ENCODE results near the gene ADH5.
"Not testable (repeated sequence)": the region's sequence is repeated elsewhere in the genome, so short reads cannot be mapped to it uniquely, and the experiment has no call there.

ADH5 gene

DNA sequence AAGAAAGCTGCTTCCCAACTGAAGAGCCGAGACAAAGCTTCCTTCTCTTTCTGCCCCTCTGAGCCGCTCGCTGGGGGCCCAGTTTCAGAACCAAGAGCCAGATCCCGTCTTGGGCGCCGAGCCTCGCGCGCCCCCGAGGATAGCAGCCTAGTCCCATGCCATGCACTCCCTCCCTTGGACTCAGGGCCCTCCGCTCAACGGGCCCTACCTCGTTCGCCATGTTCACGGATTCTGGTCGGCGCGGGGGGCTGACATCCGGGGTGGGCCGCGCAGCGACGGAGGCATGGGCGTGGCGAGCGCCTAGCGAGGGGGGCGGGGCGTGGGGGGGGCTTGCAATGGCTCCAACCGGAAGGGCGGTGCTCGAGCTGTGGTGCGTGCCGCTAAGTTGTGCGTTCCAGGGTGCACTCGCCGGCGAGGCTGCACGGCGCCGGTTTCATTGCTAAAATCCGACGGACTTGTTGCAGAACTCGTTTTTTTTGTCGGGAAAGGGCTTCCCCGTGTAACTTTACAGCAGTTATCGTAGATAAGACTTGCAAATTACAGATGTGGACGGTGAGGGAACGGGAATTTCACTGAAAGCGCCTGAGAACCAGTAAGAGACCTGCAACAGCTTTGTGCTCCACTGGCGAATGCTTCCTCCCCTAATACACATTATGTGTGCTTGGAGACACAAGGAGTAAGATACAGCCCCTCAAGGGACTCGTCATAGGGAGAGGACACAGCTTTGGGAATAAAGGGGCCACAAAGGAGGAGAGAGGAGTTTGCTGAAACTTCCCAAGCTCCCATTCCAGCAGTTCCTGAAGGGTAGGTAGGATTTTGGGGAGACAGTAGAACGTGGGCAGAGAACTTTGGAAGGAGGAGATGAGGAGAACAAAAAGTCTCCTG, at the start of gene ADH5:
Gene ADH5 (minus strand): TSS at position 308 of the 885 bp plus-strand sequence. CDS start 88 bp downstream, at position 220.
- DNase-seq = peak; percentile 51

GRCh38 chr4:99136329-99136728, 47.7 kb upstream of the ADH5 start:
- DNase-seq = no peak

DNA sequence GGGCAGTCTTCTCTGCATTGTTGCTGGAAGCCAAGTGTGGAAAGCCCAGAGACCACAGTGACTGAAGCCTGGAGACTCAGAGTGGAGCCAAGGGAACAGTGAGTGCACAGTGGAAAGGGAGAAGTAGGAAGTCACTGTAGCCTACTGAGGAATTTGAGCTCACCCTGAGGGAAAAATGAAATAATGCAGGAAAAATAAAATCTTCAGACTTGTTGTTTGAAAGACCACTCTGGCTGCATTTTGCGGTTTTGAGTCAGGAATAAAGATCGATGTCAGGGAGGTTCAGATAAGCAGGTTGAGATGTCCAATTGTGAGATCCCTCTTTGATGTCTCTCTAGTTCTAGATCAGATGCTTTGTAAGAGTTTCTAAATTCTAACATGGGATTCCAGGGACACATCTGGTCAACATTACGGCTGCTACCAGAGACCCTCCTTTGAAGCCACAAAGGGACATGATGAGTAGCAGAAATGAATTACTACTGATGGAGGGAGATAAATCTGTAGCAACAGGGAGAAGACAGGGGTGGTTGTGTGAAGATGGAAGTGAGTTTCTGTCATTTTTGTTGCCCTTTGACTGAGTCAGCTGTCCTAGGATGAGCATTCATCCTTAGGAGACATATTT, 47.1 kb upstream of the ADH5 start:
- no peak for DNase-seq

GRCh38 chr4:99134586-99134985, 46.0 kb upstream of the ADH5 start:
- DNase-seq = no peak

DNA sequence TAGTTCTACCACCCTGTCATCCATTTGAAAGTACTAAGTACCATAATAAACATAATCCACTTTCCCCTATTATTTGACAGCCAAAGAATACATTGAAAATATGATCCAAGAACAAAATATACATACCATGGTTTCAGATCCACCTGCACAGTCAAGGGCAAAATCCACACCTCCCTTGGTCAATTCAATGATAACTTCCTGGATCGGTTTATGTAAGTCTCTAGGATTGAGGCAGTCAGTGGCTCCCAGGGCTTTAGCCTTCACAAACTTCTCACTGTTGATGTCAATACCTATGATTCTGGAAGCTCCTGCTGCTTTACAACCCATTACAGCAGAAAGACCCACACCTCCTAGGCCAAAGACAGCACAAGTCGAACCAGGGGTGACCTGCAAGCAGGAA, 42.8 kb upstream of the ADH5 start:
- DNase-seq = no peak

DNA sequence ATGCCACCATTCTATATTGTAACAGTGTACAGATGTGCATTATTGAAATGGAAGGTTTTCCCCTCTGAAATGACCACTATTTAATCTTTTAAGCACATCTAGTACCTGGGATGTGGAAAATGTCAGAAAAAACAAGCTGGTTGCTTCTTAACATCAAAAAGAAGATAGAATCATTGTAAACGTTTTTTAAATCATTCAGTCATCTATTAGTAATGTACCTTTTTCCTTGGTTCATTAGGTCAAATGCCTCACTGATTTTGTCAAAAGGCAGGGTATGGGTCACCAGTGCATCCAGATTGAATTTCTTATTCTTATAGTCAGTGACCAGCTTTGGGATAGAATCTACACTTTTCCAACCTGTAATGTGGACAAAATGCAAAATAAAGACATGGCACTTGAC, 37.8 kb upstream of the ADH5 start:
- no peak for DNase-seq

DNA sequence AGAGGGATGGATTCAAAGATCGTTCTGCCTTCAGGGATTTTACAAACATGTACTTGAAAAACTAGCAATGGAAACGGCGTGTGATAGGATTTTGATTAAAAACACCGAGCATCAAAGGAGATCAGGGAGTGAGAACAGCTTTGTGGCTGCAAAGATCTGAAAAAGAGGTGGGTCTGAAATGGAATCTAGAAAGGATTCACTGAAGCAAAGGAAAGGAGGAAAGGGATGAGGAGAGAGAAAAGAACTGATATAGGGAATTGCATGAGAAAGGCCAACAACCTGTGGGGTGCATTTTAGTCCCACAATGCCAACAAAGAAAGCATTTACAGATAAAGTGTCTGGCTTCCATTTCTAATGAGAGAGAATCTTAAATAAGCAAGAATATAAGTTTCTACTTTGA, 32.4 kb upstream of the ADH5 start:
- no peak for DNase-seq

GRCh38 chr4:99120501-99120900, 31.9 kb upstream of the ADH5 start:
- DNase-seq = no peak

DNA sequence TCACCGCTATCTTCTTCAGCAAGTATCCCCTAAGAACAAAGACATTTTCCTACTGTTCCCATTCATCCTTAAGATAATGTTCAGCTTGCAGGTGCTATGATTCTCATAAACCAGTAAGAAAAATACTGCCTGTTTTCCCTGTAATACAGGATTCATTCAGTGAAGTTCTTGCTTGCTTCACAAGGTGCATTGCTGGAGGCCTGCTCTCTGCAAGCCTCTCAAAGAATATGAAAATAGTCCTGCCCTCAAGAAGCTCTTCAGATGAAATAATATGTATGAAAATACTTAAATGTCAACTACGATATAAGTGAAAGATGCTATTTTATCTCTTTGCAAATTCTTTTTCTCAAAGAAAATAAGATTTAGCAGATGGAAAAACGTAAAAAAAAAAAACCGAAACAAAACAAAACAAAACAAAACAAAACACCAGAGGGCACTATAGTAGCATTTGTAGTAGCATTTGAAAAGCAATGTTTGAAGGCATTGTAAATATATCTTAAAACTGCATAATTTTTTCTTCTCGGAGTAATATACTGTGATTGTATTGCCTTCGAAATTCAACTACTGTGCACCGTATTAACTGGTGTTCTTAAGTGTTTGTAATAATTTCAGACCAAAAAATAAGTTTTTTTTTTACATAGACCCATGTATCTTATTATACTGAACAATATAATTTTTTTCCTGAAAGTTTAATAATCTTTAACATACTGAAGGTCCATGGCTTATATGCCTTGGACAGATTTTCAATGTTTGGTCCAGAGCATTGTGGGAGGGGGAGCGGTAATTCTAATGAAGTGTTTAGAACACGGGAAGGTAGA, 29.5 kb upstream of the ADH5 start:
- DNase-seq = no peak

DNA sequence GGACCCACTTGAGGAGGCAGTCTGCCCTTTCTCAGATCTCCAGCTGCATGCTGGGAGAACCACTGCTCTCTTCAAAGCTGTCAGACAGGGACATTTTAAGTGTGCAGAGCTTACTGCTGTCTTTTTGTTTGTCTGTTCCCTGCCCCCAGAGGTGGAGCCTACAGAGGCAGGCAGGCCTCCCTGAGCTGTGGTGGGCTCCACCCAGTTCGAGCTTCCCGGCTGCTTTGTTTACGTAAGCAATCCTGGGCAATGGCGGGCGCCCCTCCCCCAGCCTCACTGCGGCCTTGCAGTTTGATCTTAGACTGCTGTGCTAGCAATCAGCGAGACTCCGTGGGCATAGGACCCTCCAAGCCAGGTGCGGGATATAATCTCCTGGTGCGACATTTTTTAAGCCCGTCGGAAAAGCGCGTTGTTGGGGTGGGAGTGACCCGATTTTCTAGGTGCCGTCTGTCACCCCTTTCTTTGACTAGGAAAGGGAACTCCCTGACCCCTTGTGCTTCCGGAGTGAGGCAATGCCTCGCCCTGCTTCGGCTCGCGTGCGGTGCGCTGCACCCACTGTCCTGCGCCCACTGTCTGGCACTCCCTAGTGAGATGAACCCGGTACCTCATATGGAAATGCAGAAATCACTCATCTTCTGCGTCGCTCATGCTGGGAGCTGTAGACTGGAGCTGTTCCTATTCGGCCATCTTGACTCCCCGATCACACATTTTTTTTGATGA, 28.7 kb upstream of the ADH5 start:
- not testable (repeated sequence) for DNase-seq

- not testable (repeated sequence) for DNase-seq
Measured at GRCh38 chr4:99109286-99109685, 20.7 kb upstream of the ADH5 start.

- no peak for DNase-seq
Measured at GRCh38 chr4:99104153-99104552, 15.6 kb upstream of the ADH5 start.

GRCh38 chr4:99103166-99103565, 14.6 kb upstream of the ADH5 start:
- no peak for DNase-seq

GRCh38 chr4:99102634-99103033, 14.0 kb upstream of the ADH5 start:
- DNase-seq = no peak

DNA sequence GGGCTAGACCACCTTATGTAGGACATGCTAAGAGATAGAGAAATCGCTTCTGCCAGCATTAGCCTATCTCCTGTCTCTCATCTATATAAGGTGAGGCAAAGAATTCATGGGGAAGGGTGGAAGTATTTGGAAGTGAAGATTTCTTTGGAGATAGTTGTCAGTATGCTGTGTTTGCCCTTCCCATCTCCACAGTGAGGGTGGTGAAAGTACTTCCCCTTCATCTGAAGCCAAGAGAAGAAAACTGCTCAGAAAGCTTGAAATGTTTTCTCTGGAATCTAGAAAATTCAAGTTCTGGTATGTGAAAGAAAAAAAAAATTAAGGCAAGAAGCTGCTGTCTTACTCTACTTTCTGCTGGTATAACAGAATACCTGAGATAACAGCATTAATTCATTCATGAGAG, 12.3 kb upstream of the ADH5 start:
- no peak for DNase-seq

DNA sequence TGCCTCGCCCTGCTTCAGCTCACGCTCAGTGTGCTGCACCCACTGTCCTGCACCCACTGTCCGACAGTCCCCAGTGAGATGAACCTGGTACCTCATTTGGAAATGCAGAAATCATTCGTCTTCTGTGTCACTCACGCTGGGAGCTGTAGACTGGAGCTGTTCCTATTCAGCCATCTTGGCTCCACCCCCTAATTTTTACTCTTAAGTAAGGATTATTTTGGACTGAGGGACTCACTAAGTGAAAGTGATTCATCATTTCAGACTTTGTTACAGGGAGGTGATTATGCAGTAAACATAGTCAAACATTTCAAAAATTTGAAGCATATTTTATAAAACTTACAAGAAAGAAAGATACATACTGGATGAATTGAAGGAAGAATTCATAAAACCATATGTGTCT, 11.2 kb upstream of the ADH5 start:
- not testable (repeated sequence) for DNase-seq

- DNase-seq = no peak
Measured at GRCh38 chr4:99099311-99099710, 10.7 kb upstream of the ADH5 start.

GRCh38 chr4:99091841-99092240, 3.3 kb upstream of the ADH5 start:
- not testable (repeated sequence) for DNase-seq

GRCh38 chr4:99091216-99091575, 2.6 kb upstream of the ADH5 start:
- no peak for DNase-seq

GRCh38 chr4:99090481-99091215, 2.1 kb upstream of the ADH5 start:
- no peak for DNase-seq

GRCh38 chr4:99088023-99088449, 552 bp downstream of the ADH5 start:
- DNase-seq = no peak

DNA sequence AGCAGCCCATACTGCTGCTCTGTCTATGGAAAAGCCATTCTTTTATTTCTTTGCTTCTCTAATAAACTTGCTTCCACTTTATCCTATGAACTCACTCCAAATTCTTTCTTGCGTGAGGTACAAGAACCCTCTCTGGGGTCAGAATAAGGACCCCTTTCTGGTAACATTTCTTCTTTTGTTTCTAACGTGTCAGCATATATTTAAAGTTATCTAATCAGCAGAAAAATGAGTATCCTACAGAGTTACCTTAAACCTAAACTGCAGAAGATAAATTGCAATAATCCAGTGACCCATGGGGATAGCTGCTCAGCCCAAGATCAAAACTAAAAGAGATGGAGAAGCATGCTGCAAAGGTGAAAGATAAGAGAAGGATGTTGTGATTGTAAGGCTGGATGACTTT, 4.0 kb downstream of the ADH5 start:
- DNase-seq = no peak

All from NCI-H774 (cell line).